T-helper 2 cell (primary cell): ENCODE results near the gene KLF6.
A peak's percentile ranks its signal among the peaks of the same experiment; 100 is the strongest.

Experiments
- DNase-seq, 5 experiments: peaks; one replicate each; pipeline versions ENCODE4 v3.0.0 to v3.0.0-alpha.2; 2012 to 2022
- total RNA-seq, 2 donors: gene quantifications; one replicate each; lab custom pipeline; 2026; lab: John Stamatoyannopoulos, UW

KLF6 gene
- total RNA-seq, result 2,351 to 2,437 reads per million in 2 donors

- DNase-seq, result peak in 2 of 5 experiments; percentile 25 to 62
Measured at GRCh38 chr10:3784510-3785250, at the start of gene KLF6. Gene KLF6 (minus strand): TSS chr10:3785209. CDS start chr10:3785014, 195 bp downstream.

GRCh38 chr10:3834404-3834803 is 49.4 kb upstream of the KLF6 start:
- no peak for DNase-seq

- DNase-seq, result no peak
Measured at GRCh38 chr10:3833046-3833445, 48.0 kb upstream of the KLF6 start.

GRCh38 chr10:3832022-3832786 is 47.2 kb upstream of the KLF6 start:
- DNase-seq, result no peak

- no peak for DNase-seq
Measured at GRCh38 chr10:3831608-3832007, 46.6 kb upstream of the KLF6 start.

- DNase-seq, result no peak
Measured at GRCh38 chr10:3830946-3831345, 45.9 kb upstream of the KLF6 start.

GRCh38 chr10:3829156-3830050 is 44.4 kb upstream of the KLF6 start:
- DNase-seq, result no peak

- peak in 3 of 5 experiments; percentile 26 to 82 (median 28) for DNase-seq
Measured at GRCh38 chr10:3828404-3829155, 43.6 kb upstream of the KLF6 start.

GRCh38 chr10:3827768-3828403 is 42.9 kb upstream of the KLF6 start:
- no peak for DNase-seq

GRCh38 chr10:3827266-3827665 is 42.3 kb upstream of the KLF6 start:
- DNase-seq, result no peak

GRCh38 chr10:3825862-3826351 is 40.9 kb upstream of the KLF6 start:
- no peak for DNase-seq

GRCh38 chr10:3825244-3825643 is 40.2 kb upstream of the KLF6 start:
- no peak for DNase-seq

GRCh38 chr10:3822541-3823330 is 37.7 kb upstream of the KLF6 start:
- no peak for DNase-seq

- DNase-seq, result no peak
Measured at GRCh38 chr10:3820255-3820654, 35.2 kb upstream of the KLF6 start.

GRCh38 chr10:3816995-3817394 is 32.0 kb upstream of the KLF6 start:
- no peak for DNase-seq

- peak in 1 of 5 experiments; percentile 21 for DNase-seq
Measured at GRCh38 chr10:3814838-3815220, 29.8 kb upstream of the KLF6 start.

- no peak for DNase-seq
Measured at GRCh38 chr10:3813986-3814837, 29.2 kb upstream of the KLF6 start.

GRCh38 chr10:3813267-3813666 is 28.3 kb upstream of the KLF6 start:
- no peak for DNase-seq

- DNase-seq, result no peak
Measured at GRCh38 chr10:3812141-3812540, 27.1 kb upstream of the KLF6 start.
